ENCODE results near the gene PRSS38. TPM values are rescaled to one million over a fixed set of nuclear protein-coding genes. Genes with fewer than 3 reads are reported as not detected.

The PRSS38 gene
- polyA plus RNA-seq, 2 of the 4 experiments (the other 2 are of a cell fraction), result not detected

GRCh38 chr1:227770812-227771211, 44.7 kb upstream of the PRSS38 start:
- Histone ChIP-seq H3K4me2 (no peak overlapping the region), H3K4me3 (no peak overlapping the region), H3K9me3 (no peaks in the 10 kb centered on the region), H3K27ac (no peak overlapping the region), H3K4me1 (0 out of 3 replicates have a peak, but pooled peaks cover 4% of the 10 kb centered on the region)
- FAIRE-seq (no peak), DNase-seq (ENCODE audit: low read depth in 1 of 2, low spot score in 1 of 2) (no peak), ATAC-seq (no peak)
- TF ChIP-seq HOXA7 (CRISPR knock-in tag; IDR thresholded peaks at IDR 0.05) (no peak), HES2 (IDR thresholded peaks at IDR 0.05) (no peak), KDM1A (IDR thresholded peaks at IDR 0.05; ENCODE audit: low read depth) (no peak), HMGXB4 (CRISPR knock-in tag; IDR thresholded peaks at IDR 0.05; ENCODE audit: borderline replicate concordance) (no peak), EHMT2 (IDR thresholded peaks at IDR 0.05; ENCODE audit: low read depth) (no peak), FOXS1 (CRISPR knock-in tag; IDR thresholded peaks at IDR 0.05) (no peak), RNF2 (IDR thresholded peaks at IDR 0.05; ENCODE audit: borderline replicate concordance, low read depth) (no peak), CHD4 (IDR thresholded peaks at IDR 0.05; ENCODE audit: borderline replicate concordance) (no peak), RAD21 (conservative IDR thresholded peaks at IDR 0.05 in 1 of 2, IDR thresholded peaks at IDR 0.05 in 1 of 2) (no peak), RFX5 (IDR thresholded peaks at IDR 0.05) (no peak), HOXB5 (CRISPR knock-in tag; IDR thresholded peaks at IDR 0.05) (no peak), HEYL (CRISPR knock-in tag; IDR thresholded peaks at IDR 0.05) (no peak)
- TF ChIP-seq, protein P1, sequence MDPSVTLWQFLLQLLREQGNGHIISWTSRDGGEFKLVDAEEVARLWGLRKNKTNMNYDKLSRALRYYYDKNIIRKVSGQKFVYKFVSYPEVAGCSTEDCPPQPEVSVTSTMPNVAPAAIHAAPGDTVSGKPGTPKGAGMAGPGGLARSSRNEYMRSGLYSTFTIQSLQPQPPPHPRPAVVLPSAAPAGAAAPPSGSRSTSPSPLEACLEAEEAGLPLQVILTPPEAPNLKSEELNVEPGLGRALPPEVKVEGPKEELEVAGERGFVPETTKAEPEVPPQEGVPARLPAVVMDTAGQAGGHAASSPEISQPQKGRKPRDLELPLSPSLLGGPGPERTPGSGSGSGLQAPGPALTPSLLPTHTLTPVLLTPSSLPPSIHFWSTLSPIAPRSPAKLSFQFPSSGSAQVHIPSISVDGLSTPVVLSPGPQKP (IDR thresholded peaks at IDR 0.05; ENCODE audit: low read depth, low read length), result no peak
- WGBS (ENCODE audit: missing lambda C conversion rate), result 93% methylated on average over 13 of the region's 13 CpGs
- ChIA-PET CTCF (no interaction called here), POLR2A (no interaction called here)

DNA sequence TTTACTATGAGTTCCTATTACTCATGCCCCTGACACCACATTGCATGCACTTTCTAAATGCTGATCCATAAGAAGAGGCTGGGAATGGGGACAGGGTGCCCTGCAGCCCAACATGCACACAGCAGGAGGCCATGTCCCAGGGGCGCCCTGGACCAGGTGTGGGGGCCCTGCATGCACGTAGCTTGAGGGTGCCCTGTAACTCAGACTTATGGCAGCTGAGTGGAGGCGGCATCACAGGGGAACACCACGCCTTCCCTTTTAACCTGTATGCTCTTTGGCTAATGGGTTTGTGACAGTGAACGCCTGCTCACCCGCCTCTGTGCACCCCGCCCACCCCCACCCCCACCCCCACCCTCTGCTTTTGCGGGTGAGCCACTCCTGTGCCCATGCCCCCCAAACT, 44.1 kb upstream of the PRSS38 start:
- CTCF ChIA-PET, result no interaction called here
- no peak overlapping the region for H3K4me3 ChIP-seq
- H3K27ac ChIP-seq, result no peak overlapping the region
- WGBS (ENCODE audit: missing lambda C conversion rate), result 92% methylated on average over 5 of the region's 8 CpGs
- no peak overlapping the region for H3K4me2 ChIP-seq
- TF ChIP-seq, protein P2, sequence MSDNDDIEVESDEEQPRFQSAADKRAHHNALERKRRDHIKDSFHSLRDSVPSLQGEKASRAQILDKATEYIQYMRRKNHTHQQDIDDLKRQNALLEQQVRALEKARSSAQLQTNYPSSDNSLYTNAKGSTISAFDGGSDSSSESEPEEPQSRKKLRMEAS (IDR thresholded peaks at IDR 0.05), result no peak
- TF ChIP-seq JUNB (IDR thresholded peaks at IDR 0.05), result no peak
- TF ChIP-seq RCOR1 (IDR thresholded peaks at IDR 0.05; ENCODE audit: low read depth, low read length), result no peak
- no peak for ATAC-seq
- H3K9me3 ChIP-seq, result no peaks in the 10 kb centered on the region
- FAIRE-seq, result no peak
- POLR2A ChIA-PET, result no interaction called here
- no peak for DNase-seq (ENCODE audit: low read depth in 1 of 2, low spot score in 1 of 2)
- H3K4me1 ChIP-seq, result no peaks in the 10 kb centered on the region

DNA sequence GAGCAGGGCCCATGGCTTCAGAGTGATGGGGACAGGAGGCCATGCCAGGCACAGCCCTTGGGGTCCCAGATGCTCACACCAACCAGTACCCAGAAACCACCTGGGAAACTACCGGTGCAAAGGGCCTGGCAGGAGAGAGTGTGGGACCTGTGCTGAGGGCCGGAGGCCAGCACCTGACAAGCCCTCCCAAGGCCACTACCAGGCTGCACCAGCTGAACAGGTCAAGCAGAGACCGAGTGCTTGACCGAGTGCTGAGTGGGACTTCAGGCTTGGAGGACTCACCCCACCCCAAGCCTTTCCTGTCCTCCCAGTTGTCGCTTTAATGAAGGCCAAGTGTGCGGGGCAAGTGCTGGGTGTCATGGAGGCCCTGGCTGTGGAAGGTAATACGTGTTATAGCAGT, 43.7 kb upstream of the PRSS38 start:
- DNase-seq (ENCODE audit: low read depth in 1 of 2, low spot score in 1 of 2) (no peak), ATAC-seq (no peak), FAIRE-seq (no peak)
- 96% methylated on average over 7 of the region's 7 CpGs for WGBS (ENCODE audit: missing lambda C conversion rate)
- ChIA-PET CTCF (interaction anchor here (0.9 kb wide), 1 partner anchor 16 kb away, joined by 3 read pairs; no protein-coding TSS in a partner anchor), POLR2A (no interaction called here)
- no peaks in the 10 kb centered on the region for H3K9me3 ChIP-seq
- no peaks in the 10 kb centered on the region for H3K4me1 ChIP-seq
- no peak overlapping the region for H3K4me3 ChIP-seq
- no peak overlapping the region for H3K4me2 ChIP-seq
- TF ChIP-seq ZFP36 (IDR thresholded peaks at IDR 0.05; ENCODE audit: borderline replicate concordance, partially characterized antibody) (no peak), CHD2 (IDR thresholded peaks at IDR 0.05; ENCODE audit: low read length, partially characterized antibody) (no peak)
- TF ChIP-seq, protein P3, sequence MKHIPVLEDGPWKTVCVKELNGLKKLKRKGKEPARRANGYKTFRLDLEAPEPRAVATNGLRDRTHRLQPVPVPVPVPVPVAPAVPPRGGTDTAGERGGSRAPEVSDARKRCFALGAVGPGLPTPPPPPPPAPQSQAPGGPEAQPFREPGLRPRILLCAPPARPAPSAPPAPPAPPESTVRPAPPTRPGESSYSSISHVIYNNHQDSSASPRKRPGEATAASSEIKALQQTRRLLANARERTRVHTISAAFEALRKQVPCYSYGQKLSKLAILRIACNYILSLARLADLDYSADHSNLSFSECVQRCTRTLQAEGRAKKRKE (CRISPR knock-in tag; IDR thresholded peaks at IDR 0.05; ENCODE audit: low read depth), result no peak
- no peak overlapping the region for H3K27ac ChIP-seq
